Tibial nerve (tissue), 4 donors: Measurements from ENCODE around the gene GPR180.

Experiments
- CTCF ChIP-seq, 5 experiments: fragments of 200-600 bp in 3 of 5; fragments of 450-650 bp in 2 of 5; sonication (generic) in 3 of 5; IDR thresholded peaks; one replicate each; pipeline ENCODE4 v1.5.1; 2016 to 2019; ENCODE audit warnings: antibody characterized with exemption in 5 of 5, mild to moderate bottlenecking in 3 of 5, moderate library complexity in 2 of 5
- EP300 ChIP-seq, 2 donors: sonication (generic); formaldehyde crosslinking; IDR thresholded peaks; one replicate each; pipeline ENCODE4 v1.6.1; 2017; ENCODE audit warnings: antibody characterized with exemption in 2 of 2, mild to moderate bottlenecking in 1 of 2
- POLR2A ChIP-seq, 2 donors: fragments of 450-650 bp; IDR thresholded peaks; one replicate each; pipeline ENCODE4 v1.6.1; 2017; ENCODE audit warnings: antibody characterized with exemption in 2 of 2, mild to moderate bottlenecking in 2 of 2, moderate library complexity in 2 of 2

GRCh38 chr13:94595001-94595949, 6.4 kb upstream of the GPR180 start:
- TF ChIP-seq CTCF (IDR thresholded peaks at IDR 0.05) (peak in 1 of 5 experiments; percentile 2), POLR2A (IDR thresholded peaks at IDR 0.05) (no peak), EP300 (IDR thresholded peaks at IDR 0.05) (no peak)
